22Rv1 (cell line): Measurements from ENCODE around the gene MZF1.

Experiments
- ZFX ChIP-seq: fragments of 450-650 bp; IDR thresholded peaks from 2 replicates; pipeline ENCODE4 v1.6.1; 2017; ENCODE audit warnings: antibody characterized with exemption, borderline replicate concordance
- TF ChIP-seq, protein P1 (sequence below): fragments of 450-650 bp; IDR thresholded peaks from 2 replicates; pipeline ENCODE4 v1.5.1; 2017; ENCODE audit warnings: mild to moderate bottlenecking

DNA sequence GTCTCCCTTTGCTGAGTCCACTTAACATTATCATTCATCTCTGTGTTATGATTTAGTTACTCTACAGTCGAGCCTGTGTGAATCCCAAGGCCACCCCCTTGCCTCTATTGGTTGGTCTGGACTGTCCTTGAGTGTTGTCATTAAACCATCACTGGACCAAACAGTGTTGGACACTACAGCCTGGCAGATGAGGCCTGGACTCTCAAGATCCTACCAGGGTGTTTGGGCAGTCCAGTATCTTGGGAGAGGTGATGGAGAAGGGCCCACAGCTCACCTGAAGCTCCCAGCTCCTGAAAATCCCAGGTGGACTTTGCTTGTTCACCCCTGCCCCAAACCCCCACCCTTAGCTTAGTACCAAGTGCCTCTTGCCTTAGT lies 22.0 kb downstream of the MZF1 start:
- TF ChIP-seq, protein P1, sequence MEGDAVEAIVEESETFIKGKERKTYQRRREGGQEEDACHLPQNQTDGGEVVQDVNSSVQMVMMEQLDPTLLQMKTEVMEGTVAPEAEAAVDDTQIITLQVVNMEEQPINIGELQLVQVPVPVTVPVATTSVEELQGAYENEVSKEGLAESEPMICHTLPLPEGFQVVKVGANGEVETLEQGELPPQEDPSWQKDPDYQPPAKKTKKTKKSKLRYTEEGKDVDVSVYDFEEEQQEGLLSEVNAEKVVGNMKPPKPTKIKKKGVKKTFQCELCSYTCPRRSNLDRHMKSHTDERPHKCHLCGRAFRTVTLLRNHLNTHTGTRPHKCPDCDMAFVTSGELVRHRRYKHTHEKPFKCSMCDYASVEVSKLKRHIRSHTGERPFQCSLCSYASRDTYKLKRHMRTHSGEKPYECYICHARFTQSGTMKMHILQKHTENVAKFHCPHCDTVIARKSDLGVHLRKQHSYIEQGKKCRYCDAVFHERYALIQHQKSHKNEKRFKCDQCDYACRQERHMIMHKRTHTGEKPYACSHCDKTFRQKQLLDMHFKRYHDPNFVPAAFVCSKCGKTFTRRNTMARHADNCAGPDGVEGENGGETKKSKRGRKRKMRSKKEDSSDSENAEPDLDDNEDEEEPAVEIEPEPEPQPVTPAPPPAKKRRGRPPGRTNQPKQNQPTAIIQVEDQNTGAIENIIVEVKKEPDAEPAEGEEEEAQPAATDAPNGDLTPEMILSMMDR: no peak
- no peak for TF ChIP-seq ZFX
